ENCODE measurements around the gene CCDC6.

GRCh38 chr10:59869594-59869940 lies 36.8 kb downstream of the CCDC6 start:
- no peak for TF ChIP-seq CTCF (IDR thresholded peaks at IDR 0.05)
- no peak for TF ChIP-seq POLR2AphosphoS5 (IDR thresholded peaks at IDR 0.05)
- no peak for TF ChIP-seq POLR2A (IDR thresholded peaks at IDR 0.05)
